HepG2 (cell line): ENCODE data around the gene NUDT22. TPM values are rescaled to one million over a fixed set of nuclear protein-coding genes. Genes with fewer than 3 reads are reported as not detected.
A peak's percentile ranks its signal among the peaks of the same experiment; 100 is the strongest.

Source experiments
- CENPX ChIP-seq: sonication (generic); formaldehyde crosslinking; IDR thresholded peaks from 2 replicates; pipeline ENCODE4 v1.9.0; 2021; ENCODE audit warnings: mild to moderate bottlenecking, missing genetic modification reagents, moderate library complexity
- ERF ChIP-seq: IDR thresholded peaks from 2 replicates; pipeline ENCODE4 v1.6.1; 2018; ENCODE audit warnings: missing biosample characterization, missing genetic modification reagents
- ETV5 ChIP-seq: IDR thresholded peaks from 2 replicates; pipeline ENCODE4 v1.6.1; 2018; ENCODE audit warnings: missing biosample characterization, missing genetic modification reagents, inconsistent platforms, borderline replicate concordance
- GFI1 ChIP-seq: sonication (generic); formaldehyde crosslinking; IDR thresholded peaks from 2 replicates; pipeline ENCODE4 v1.5.0; 2020; ENCODE audit warnings: missing genetic modification reagents, mild to moderate bottlenecking, borderline replicate concordance
- JUN ChIP-seq: sonication (generic); formaldehyde crosslinking; IDR thresholded peaks from 2 replicates; pipeline ENCODE4 v1.4.0; 2020; ENCODE audit warnings: mild to moderate bottlenecking, missing genetic modification reagents
- KDM2A ChIP-seq: sonication (generic); formaldehyde crosslinking; IDR thresholded peaks from 2 replicates; pipeline ENCODE4 v1.4.0; 2020; ENCODE audit warnings: low read depth, missing genetic modification reagents, borderline replicate concordance
- KDM5B ChIP-seq: sonication (generic); formaldehyde crosslinking; IDR thresholded peaks from 2 replicates; pipeline ENCODE4 v1.4.0; 2020; ENCODE audit warnings: missing genetic modification reagents, mild to moderate bottlenecking, borderline replicate concordance
- MIXL1 ChIP-seq: IDR thresholded peaks from 2 replicates; pipeline ENCODE4 v1.6.1; 2016
- NFATC3 ChIP-seq: sonication (generic); formaldehyde crosslinking; IDR thresholded peaks from 2 replicates; pipeline ENCODE4 v1.5.1; 2020; ENCODE audit warnings: mild to moderate bottlenecking, missing genetic modification reagents
- SATB2 ChIP-seq: sonication (generic); formaldehyde crosslinking; IDR thresholded peaks from 2 replicates; pipeline ENCODE4 v1.5.0; 2020; ENCODE audit warnings: missing genetic modification reagents
- SMAD1 ChIP-seq: sonication (generic); formaldehyde crosslinking; IDR thresholded peaks from 2 replicates; pipeline ENCODE4 v1.4.0; 2020; ENCODE audit warnings: missing genetic modification reagents, low read depth, mild to moderate bottlenecking, borderline replicate concordance
- TAF15 ChIP-seq: fragments of 200-400 bp; formaldehyde crosslinking; IDR thresholded peaks from one replicate; pipeline ENCODE4 v1.6.1; 2018; ENCODE audit warnings: mild to moderate bottlenecking, low read depth, low read length; ENCODE audit not compliant: poor library complexity, severe bottlenecking
- YEATS4 ChIP-seq: sonication (generic); formaldehyde crosslinking; IDR thresholded peaks from 2 replicates; pipeline ENCODE4 v1.4.0; 2020; ENCODE audit warnings: missing genetic modification reagents, borderline replicate concordance
- ZNF7 ChIP-seq: IDR thresholded peaks from 2 replicates; pipeline ENCODE4 v1.6.1; 2016; ENCODE audit warnings: missing biosample characterization, missing genetic modification reagents
- ZNF749 ChIP-seq: sonication (generic); formaldehyde crosslinking; IDR thresholded peaks from 2 replicates; pipeline ENCODE4 v1.8.0; 2022; ENCODE audit warnings: mild to moderate bottlenecking, missing genetic modification reagents, moderate library complexity, borderline replicate concordance
- polyA plus RNA-seq, 8 experiments: library from polyadenylated mRNA; depleted of rRNA in 3 of 8; stranded (reverse) in 7 of 8; unstranded in 1 of 8; fragments of >200 nt; fragmentation: Illumina TruSeq in 4 of 8; extraction: Trizol in 4 of 8; gene quantifications; 2 replicates each; pipeline versions ENCODE4 v1.2.1 to v1.2.3, GENCODE V29; 2011 to 2016; ENCODE audit warnings: low read depth in 4 of 8, missing spikeins in 1 of 8, mixed read lengths in 1 of 8; ENCODE audit not compliant: insufficient read depth in 1 of 8
- total RNA-seq, 5 experiments: library from RNA; depleted of rRNA; stranded (reverse); fragments of >200 nt; fragmentation: Illumina TruSeq; extraction: Trizol; gene quantifications; 2 replicates each; pipeline ENCODE4 v1.2.3, GENCODE V29; 2016; ENCODE audit warnings: low read depth in 1 of 5
- TF ChIP-seq, protein P1 (sequence below): sonication (generic); formaldehyde crosslinking; IDR thresholded peaks from 2 replicates; pipeline ENCODE4 v1.8.0; 2022; ENCODE audit warnings: missing genetic modification reagents, mild to moderate bottlenecking, moderate library complexity, borderline replicate concordance
- TF ChIP-seq, protein P2 (sequence below): sonication (generic); formaldehyde crosslinking; IDR thresholded peaks from 2 replicates; pipeline ENCODE4 v1.4.0; 2020; ENCODE audit warnings: missing genetic modification reagents
- TF ChIP-seq, protein P3 (sequence below): sonication (generic); formaldehyde crosslinking; IDR thresholded peaks from 2 replicates; pipeline ENCODE4 v1.9.0; 2021; ENCODE audit warnings: missing genetic modification reagents, borderline replicate concordance
- TF ChIP-seq, protein P4 (sequence below): sonication (generic); formaldehyde crosslinking; IDR thresholded peaks from 2 replicates; pipeline ENCODE4 v1.4.0; 2020; ENCODE audit warnings: missing genetic modification reagents
- TF ChIP-seq, protein P5 (sequence below): sonication (generic); formaldehyde crosslinking; IDR thresholded peaks from 2 replicates; pipeline ENCODE4 v1.4.0; 2020; ENCODE audit warnings: missing genetic modification reagents

NUDT22 gene
- total and polyA plus RNA-seq, 2 of the 13 experiments (the other 11 are each of a cell fraction or from before 2014, with no cell fraction given) = 33.5 to 39.8 TPM

DNA sequence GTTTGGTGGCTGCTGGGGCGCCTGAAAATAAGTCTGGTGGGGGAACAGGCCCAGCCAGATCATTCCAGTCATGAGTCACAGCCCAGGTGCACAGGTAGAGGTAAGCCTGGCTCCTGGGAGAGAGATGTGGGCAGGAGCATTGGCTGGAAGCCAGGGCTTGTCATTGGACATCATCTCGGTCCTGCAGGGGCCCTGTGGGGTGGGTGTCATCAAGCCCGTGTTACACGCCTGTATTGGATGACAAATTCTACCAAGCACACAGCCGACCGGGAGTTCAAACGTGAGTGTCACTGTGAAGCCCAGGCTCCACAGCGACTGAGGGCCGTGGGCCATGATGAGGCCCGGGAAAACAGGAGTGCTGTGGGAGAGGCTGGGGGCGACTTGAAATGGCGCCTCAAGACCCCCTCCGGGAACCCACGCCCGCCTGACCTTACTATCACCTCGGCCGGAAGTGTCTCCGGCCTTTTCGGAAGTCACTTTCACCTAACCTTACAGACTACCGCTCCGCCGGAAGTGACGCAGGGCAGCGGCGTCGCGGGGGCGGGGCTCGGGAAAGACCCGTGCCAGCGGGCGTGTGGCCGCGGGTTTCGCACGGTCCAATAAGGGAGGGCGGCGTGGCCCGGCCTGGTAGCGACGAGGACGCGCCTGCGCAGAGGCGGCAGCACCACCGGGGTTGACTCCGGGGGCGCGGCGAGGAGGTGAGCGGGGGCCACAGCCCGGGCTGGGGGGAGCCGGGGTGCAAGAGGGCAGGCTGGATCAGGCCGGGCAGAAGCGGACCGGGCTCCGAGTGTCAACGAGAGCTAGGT, 14.6 kb downstream of the NUDT22 start, which contains the start of gene FKBP2 (continued):
- TF ChIP-seq YEATS4 (CRISPR knock-in tag) (no peak; the same call in 1 of the 2 replicates), SMAD1 (0 out of 2 replicates have a peak, but pooled peaks have one; percentile 38), KDM5B (CRISPR knock-in tag) (peak; percentile 48; the same call in 1 of the 2 replicates), CENPX (CRISPR knock-in tag) (no peak), JUN (CRISPR knock-in tag) (no peak), SATB2 (CRISPR knock-in tag) (no peak), KDM2A (peak; percentile 98), MIXL1 (CRISPR knock-in tag) (no peak), NFATC3 (CRISPR knock-in tag) (no peak), GFI1 (CRISPR knock-in tag) (no peak), ETV5 (peak; percentile 95), ERF (CRISPR knock-in tag) (no peak; the same call in 1 of the 2 replicates), TAF15 (peak; percentile 90), ZNF749 (CRISPR knock-in tag) (peak; percentile 23; the same call in 1 of the 2 replicates), ZNF7 (no peak)
- TF ChIP-seq, protein P1, sequence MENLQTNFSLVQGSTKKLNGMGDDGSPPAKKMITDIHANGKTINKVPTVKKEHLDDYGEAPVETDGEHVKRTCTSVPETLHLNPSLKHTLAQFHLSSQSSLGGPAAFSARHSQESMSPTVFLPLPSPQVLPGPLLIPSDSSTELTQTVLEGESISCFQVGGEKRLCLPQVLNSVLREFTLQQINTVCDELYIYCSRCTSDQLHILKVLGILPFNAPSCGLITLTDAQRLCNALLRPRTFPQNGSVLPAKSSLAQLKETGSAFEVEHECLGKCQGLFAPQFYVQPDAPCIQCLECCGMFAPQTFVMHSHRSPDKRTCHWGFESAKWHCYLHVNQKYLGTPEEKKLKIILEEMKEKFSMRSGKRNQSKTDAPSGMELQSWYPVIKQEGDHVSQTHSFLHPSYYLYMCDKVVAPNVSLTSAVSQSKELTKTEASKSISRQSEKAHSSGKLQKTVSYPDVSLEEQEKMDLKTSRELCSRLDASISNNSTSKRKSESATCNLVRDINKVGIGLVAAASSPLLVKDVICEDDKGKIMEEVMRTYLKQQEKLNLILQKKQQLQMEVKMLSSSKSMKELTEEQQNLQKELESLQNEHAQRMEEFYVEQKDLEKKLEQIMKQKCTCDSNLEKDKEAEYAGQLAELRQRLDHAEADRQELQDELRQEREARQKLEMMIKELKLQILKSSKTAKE (CRISPR knock-in tag) = peak; percentile 52; the same call in 1 of the 2 replicates
- TF ChIP-seq, protein P2, sequence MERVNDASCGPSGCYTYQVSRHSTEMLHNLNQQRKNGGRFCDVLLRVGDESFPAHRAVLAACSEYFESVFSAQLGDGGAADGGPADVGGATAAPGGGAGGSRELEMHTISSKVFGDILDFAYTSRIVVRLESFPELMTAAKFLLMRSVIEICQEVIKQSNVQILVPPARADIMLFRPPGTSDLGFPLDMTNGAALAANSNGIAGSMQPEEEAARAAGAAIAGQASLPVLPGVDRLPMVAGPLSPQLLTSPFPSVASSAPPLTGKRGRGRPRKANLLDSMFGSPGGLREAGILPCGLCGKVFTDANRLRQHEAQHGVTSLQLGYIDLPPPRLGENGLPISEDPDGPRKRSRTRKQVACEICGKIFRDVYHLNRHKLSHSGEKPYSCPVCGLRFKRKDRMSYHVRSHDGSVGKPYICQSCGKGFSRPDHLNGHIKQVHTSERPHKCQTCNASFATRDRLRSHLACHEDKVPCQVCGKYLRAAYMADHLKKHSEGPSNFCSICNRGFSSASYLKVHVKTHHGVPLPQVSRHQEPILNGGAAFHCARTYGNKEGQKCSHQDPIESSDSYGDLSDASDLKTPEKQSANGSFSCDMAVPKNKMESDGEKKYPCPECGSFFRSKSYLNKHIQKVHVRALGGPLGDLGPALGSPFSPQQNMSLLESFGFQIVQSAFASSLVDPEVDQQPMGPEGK = peak; percentile 50; the same call in 1 of the 2 replicates
- TF ChIP-seq, protein P3, sequence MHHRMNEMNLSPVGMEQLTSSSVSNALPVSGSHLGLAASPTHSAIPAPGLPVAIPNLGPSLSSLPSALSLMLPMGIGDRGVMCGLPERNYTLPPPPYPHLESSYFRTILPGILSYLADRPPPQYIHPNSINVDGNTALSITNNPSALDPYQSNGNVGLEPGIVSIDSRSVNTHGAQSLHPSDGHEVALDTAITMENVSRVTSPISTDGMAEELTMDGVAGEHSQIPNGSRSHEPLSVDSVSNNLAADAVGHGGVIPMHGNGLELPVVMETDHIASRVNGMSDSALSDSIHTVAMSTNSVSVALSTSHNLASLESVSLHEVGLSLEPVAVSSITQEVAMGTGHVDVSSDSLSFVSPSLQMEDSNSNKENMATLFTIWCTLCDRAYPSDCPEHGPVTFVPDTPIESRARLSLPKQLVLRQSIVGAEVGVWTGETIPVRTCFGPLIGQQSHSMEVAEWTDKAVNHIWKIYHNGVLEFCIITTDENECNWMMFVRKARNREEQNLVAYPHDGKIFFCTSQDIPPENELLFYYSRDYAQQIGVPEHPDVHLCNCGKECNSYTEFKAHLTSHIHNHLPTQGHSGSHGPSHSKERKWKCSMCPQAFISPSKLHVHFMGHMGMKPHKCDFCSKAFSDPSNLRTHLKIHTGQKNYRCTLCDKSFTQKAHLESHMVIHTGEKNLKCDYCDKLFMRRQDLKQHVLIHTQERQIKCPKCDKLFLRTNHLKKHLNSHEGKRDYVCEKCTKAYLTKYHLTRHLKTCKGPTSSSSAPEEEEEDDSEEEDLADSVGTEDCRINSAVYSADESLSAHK (CRISPR knock-in tag) = no peak
- TF ChIP-seq, protein P4, sequence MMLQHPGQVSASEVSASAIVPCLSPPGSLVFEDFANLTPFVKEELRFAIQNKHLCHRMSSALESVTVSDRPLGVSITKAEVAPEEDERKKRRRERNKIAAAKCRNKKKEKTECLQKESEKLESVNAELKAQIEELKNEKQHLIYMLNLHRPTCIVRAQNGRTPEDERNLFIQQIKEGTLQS (CRISPR knock-in tag) = 0 out of 2 replicates have a peak, but pooled peaks have one; percentile 3
- TF ChIP-seq, protein P5, sequence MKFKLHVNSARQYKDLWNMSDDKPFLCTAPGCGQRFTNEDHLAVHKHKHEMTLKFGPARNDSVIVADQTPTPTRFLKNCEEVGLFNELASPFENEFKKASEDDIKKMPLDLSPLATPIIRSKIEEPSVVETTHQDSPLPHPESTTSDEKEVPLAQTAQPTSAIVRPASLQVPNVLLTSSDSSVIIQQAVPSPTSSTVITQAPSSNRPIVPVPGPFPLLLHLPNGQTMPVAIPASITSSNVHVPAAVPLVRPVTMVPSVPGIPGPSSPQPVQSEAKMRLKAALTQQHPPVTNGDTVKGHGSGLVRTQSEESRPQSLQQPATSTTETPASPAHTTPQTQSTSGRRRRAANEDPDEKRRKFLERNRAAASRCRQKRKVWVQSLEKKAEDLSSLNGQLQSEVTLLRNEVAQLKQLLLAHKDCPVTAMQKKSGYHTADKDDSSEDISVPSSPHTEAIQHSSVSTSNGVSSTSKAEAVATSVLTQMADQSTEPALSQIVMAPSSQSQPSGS (CRISPR knock-in tag) = peak; percentile 51; the same call in 1 of the 2 replicates
